Right lobe of liver (tissue), 6 donors: ENCODE data around the gene C5orf15. TPM values are rescaled to one million over a fixed set of nuclear protein-coding genes. Genes with fewer than 3 reads are reported as not detected.

Experiments
- ATAC-seq, 4 donors: fragments of 200-7000 bp; cut with Tn5 transposase; one replicate each; pipeline ENCODE4 v1.9.1; 2020; ENCODE audit warnings: mild to moderate bottlenecking in 4 of 4, moderate library complexity in 4 of 4
- DNase-seq, 3 donors: peaks; one replicate each; pipeline ENCODE4 v3.0.0-alpha.2; 2020
- H3K27ac ChIP-seq, 3 donors: fragments of 200-600 bp; one replicate each; pipeline ENCODE4 v1.8.0; 2022
- H3K27me3 ChIP-seq, 2 donors: fragments of 200-600 bp; one replicate each; pipeline ENCODE4 v1.8.0; 2022
- H3K36me3 ChIP-seq, 4 donors: fragments of 200-600 bp; sonication (generic) in 1 of 4; one replicate each; pipeline versions ENCODE4 v1.5.1 to v1.8.0; 2017 to 2022; ENCODE audit warnings: control low read depth in 1 of 4
- H3K4me1 ChIP-seq, 4 donors: fragments of 200-600 bp; sonication (generic) in 1 of 4; one replicate each; pipeline versions ENCODE4 v1.5.1 to v1.8.0; 2017 to 2022; ENCODE audit warnings: control low read depth in 1 of 4
- H3K4me3 ChIP-seq, 3 donors: fragments of 200-600 bp; one replicate each; pipeline ENCODE4 v1.8.0; 2022
- H3K9me3 ChIP-seq, 4 donors: fragments of 200-600 bp; sonication (generic) in 1 of 4; one replicate each; pipeline versions ENCODE4 v1.5.1 to v1.8.0; 2017 to 2022; ENCODE audit warnings: control low read depth in 1 of 4
- CTCF ChIP-seq, 4 donors: fragments of 200-600 bp in 3 of 4; fragments of 450-650 bp in 1 of 4; IDR thresholded peaks; one replicate each; pipeline versions ENCODE4 v1.5.1 to v1.8.0; 2016 to 2022; ENCODE audit warnings: antibody characterized with exemption in 4 of 4, mild to moderate bottlenecking in 2 of 4
- POLR2A ChIP-seq: fragments of 450-650 bp; IDR thresholded peaks from one replicate; pipeline ENCODE4 v1.6.1; 2017; ENCODE audit warnings: antibody characterized with exemption, mild to moderate bottlenecking
- WGBS: methylation state at CpG from one replicate; pipeline ENCODE4 v1.1.6; 2018; ENCODE audit warnings: low coverage, low lambda C conversion rate; ENCODE audit not compliant: insufficient coverage; ENCODE audit errors: missing lambda C conversion rate; 5-methylcytosine and 5-hydroxymethylcytosine counted together
- intact Hi-C, 2 donors: fragments of 100-400 bp; cut with DNase I; formaldehyde crosslinking; loops; one replicate each; pipeline versions ENCODE4 v1.11.2 to v1.14.1; 2022
- total RNA-seq, 6 experiments: library from RNA; depleted of rRNA in 2 of 6; stranded (reverse); fragments of >200 nt in 2 of 6; fragmentation: NEBNext Ultra II Directional in 3 of 6; extraction: Animal tissue kit (Norgen Biotek cat#: 25700) in 3 of 6; gene quantifications; one replicate each; pipeline versions ENCODE4 v1.1.0 to v1.2.4, GENCODE V29; 2016 to 2023
- donor health status: DM: no; HTN: yes; CAD: no.
- donor health status: DM: no; HTN: no; CAD: no.
- donor health status: DM: no; HTN: no; CAD: no.
- donor health status: DM: no; HTN: yes; CAD: no.
- donor health status: DM: no; HTN: yes; CAD: no.

Gene C5orf15
- total RNA-seq, 6 experiments from 2014 or later = 15.0 to 37.5 (median 24.4) TPM

GRCh38 chr5:133995341-133995740 is 26.9 kb upstream of the C5orf15 start:
- peaks cover 0 to 17% (median 3%) of the 10 kb centered on the region in 4 donors for H3K36me3 ChIP-seq
- no peaks in the 10 kb centered on the region for H3K27me3 ChIP-seq
- peak in 1 of 4 donors; percentile 36 for ATAC-seq
- no peak for DNase-seq
- no peaks in the 10 kb centered on the region for H3K9me3 ChIP-seq
- H3K4me1 ChIP-seq = peaks cover 0 to 42% (median 13%) of the 10 kb centered on the region in 4 donors
- no peak overlapping the region for H3K27ac ChIP-seq
- intact Hi-C loops = no loop called here
- no peak for TF ChIP-seq POLR2A
- TF ChIP-seq CTCF (IDR thresholded peaks at IDR 0.05) = no peak
- no peak overlapping the region for H3K4me3 ChIP-seq
- 71% methylated on average over 3 of the region's 8 CpGs for WGBS

- Histone ChIP-seq H3K9me3 (no peaks in the 10 kb centered on the region), H3K27ac (no peak overlapping the region), H3K4me3 (no peak overlapping the region), H3K27me3 (no peaks in the 10 kb centered on the region), H3K36me3 (peaks cover 0 to 21% (median 7%) of the 10 kb centered on the region in 4 donors), H3K4me1 (peaks cover 0 to 38% (median 12%) of the 10 kb centered on the region in 4 donors)
- 73% methylated on average over 2 of the region's 6 CpGs for WGBS
- TF ChIP-seq POLR2A (no peak), CTCF (IDR thresholded peaks at IDR 0.05) (no peak)
- DNase-seq (no peak), ATAC-seq (no peak)
- intact Hi-C loops = no loop called here
Measured at GRCh38 chr5:133994990-133995333, 26.5 kb upstream of the C5orf15 start.

GRCh38 chr5:133994297-133994989 is 26.0 kb upstream of the C5orf15 start:
- intact Hi-C loops = no loop called here
- H3K27ac ChIP-seq = no peak overlapping the region
- H3K36me3 ChIP-seq = peaks cover 0 to 26% (median 10%) of the 10 kb centered on the region in 4 donors
- 75% methylated on average over 7 of the region's 9 CpGs for WGBS
- DNase-seq (no peak), ATAC-seq (peak in 1 of 4 donors; percentile 16)
- no peak overlapping the region for H3K4me3 ChIP-seq
- peaks cover 0 to 36% (median 12%) of the 10 kb centered on the region in 4 donors for H3K4me1 ChIP-seq
- TF ChIP-seq POLR2A = no peak
- no peak for TF ChIP-seq CTCF (IDR thresholded peaks at IDR 0.05)
- no peaks in the 10 kb centered on the region for H3K9me3 ChIP-seq
- H3K27me3 ChIP-seq = no peaks in the 10 kb centered on the region

GRCh38 chr5:133993185-133993936 is 24.9 kb upstream of the C5orf15 start:
- TF ChIP-seq CTCF (IDR thresholded peaks at IDR 0.05) = no peak
- no peak for TF ChIP-seq POLR2A
- Histone ChIP-seq H3K9me3 (no peaks in the 10 kb centered on the region), H3K4me1 (peaks cover 0 to 36% (median 12%) of the 10 kb centered on the region in 4 donors), H3K27me3 (no peaks in the 10 kb centered on the region), H3K36me3 (peaks cover 0 to 37% (median 16%) of the 10 kb centered on the region in 4 donors), H3K4me3 (no peak overlapping the region), H3K27ac (no peak overlapping the region)
- 48% methylated on average over 2 of the region's 2 CpGs for WGBS
- ATAC-seq = peak in 1 of 4 donors; percentile 45
- DNase-seq = no peak
- intact Hi-C loops = no loop called here
